ENCODE measurements around the gene BLOC1S5.

- TF ChIP-seq, protein P1, sequence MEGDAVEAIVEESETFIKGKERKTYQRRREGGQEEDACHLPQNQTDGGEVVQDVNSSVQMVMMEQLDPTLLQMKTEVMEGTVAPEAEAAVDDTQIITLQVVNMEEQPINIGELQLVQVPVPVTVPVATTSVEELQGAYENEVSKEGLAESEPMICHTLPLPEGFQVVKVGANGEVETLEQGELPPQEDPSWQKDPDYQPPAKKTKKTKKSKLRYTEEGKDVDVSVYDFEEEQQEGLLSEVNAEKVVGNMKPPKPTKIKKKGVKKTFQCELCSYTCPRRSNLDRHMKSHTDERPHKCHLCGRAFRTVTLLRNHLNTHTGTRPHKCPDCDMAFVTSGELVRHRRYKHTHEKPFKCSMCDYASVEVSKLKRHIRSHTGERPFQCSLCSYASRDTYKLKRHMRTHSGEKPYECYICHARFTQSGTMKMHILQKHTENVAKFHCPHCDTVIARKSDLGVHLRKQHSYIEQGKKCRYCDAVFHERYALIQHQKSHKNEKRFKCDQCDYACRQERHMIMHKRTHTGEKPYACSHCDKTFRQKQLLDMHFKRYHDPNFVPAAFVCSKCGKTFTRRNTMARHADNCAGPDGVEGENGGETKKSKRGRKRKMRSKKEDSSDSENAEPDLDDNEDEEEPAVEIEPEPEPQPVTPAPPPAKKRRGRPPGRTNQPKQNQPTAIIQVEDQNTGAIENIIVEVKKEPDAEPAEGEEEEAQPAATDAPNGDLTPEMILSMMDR (conservative IDR thresholded peaks at IDR 0.05; ENCODE audit: low read length) = no peak
- TF ChIP-seq EZH2phosphoT487 (IDR thresholded peaks at IDR 0.05; ENCODE audit: borderline replicate concordance) = no peak
Observed at GRCh38 chr6:8108031-8108660, 44.0 kb upstream of the BLOC1S5 start.
